SK-N-SH (cell line): ENCODE data around the gene EIPR1.

Experiments used
- MXI1 ChIP-seq: IDR thresholded peaks from 2 replicates; pipeline ENCODE4 v1.6.1; 2012; ENCODE audit warnings: mild to moderate bottlenecking, low read depth, low read length, improper control_type of control experiment
- TCF12 ChIP-seq: IDR thresholded peaks from 2 replicates; pipeline ENCODE4 v1.4.0; 2012
- TF ChIP-seq, protein P1 (sequence below): fragments of 200-600 bp; sonication (generic); IDR thresholded peaks from 2 replicates; pipeline ENCODE4 v1.6.1; 2017; ENCODE audit warnings: antibody characterized with exemption, mild to moderate bottlenecking, moderate library complexity

GRCh38 chr2:3208591-3208990 is 169.0 kb downstream of the EIPR1 start:
- TF ChIP-seq, protein P1, sequence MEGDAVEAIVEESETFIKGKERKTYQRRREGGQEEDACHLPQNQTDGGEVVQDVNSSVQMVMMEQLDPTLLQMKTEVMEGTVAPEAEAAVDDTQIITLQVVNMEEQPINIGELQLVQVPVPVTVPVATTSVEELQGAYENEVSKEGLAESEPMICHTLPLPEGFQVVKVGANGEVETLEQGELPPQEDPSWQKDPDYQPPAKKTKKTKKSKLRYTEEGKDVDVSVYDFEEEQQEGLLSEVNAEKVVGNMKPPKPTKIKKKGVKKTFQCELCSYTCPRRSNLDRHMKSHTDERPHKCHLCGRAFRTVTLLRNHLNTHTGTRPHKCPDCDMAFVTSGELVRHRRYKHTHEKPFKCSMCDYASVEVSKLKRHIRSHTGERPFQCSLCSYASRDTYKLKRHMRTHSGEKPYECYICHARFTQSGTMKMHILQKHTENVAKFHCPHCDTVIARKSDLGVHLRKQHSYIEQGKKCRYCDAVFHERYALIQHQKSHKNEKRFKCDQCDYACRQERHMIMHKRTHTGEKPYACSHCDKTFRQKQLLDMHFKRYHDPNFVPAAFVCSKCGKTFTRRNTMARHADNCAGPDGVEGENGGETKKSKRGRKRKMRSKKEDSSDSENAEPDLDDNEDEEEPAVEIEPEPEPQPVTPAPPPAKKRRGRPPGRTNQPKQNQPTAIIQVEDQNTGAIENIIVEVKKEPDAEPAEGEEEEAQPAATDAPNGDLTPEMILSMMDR: no peak
- no peak for TF ChIP-seq TCF12
- no peak for TF ChIP-seq MXI1
